KG1 (cell line): ENCODE measurements around the gene NRM.
"Not testable (repeated sequence)": the region's sequence is repeated elsewhere in the genome, so short reads cannot be mapped to it uniquely, and the experiment has no call there.

Source experiments
- DNase-seq: peaks from one replicate; lab custom pipeline; 2025; lab: John Stamatoyannopoulos, UW

NRM gene

GRCh38 chr6:30664994-30665767 lies 25.6 kb downstream of the NRM start:
- no peak for DNase-seq

GRCh38 chr6:30657922-30658321 lies 32.9 kb downstream of the NRM start:
- not testable (repeated sequence) for DNase-seq

- no peak for DNase-seq
Observed at GRCh38 chr6:30657454-30657853, 33.3 kb downstream of the NRM start.

GRCh38 chr6:30656513-30656912 lies 34.3 kb downstream of the NRM start:
- DNase-seq = no peak

GRCh38 chr6:30655743-30656094 lies 35.1 kb downstream of the NRM start:
- DNase-seq = no peak

- no peak for DNase-seq
Observed at GRCh38 chr6:30654798-30655742, 35.7 kb downstream of the NRM start.

GRCh38 chr6:30651143-30651542 lies 39.6 kb downstream of the NRM start:
- DNase-seq = no peak

GRCh38 chr6:30647242-30648116 lies 43.3 kb downstream of the NRM start:
- DNase-seq = peak; percentile 44

GRCh38 chr6:30646450-30647241 lies 44.1 kb downstream of the NRM start, which contains the start of gene C6orf136:
TSS of gene C6orf136 (plus strand) at chr6:30647133. CDS start at chr6:30647232, 99 bp downstream.
- DNase-seq = peak; percentile 83

GRCh38 chr6:30645989-30646388 lies 44.8 kb downstream of the NRM start:
- DNase-seq = no peak

- no peak for DNase-seq
Observed at GRCh38 chr6:30644769-30645168, 46.0 kb downstream of the NRM start.

- no peak for DNase-seq
Observed at GRCh38 chr6:30643656-30644055, 47.1 kb downstream of the NRM start.

- DNase-seq = peak; percentile 30
Observed at GRCh38 chr6:30641048-30641447, 49.7 kb downstream of the NRM start.

GRCh38 chr6:30640481-30640880 lies 50.3 kb downstream of the NRM start:
- DNase-seq = peak; percentile 23
